GM21723 (cell line): ENCODE data around the gene PHB1.

Source experiments
- ATAC-seq: cut with Tn5 transposase; IDR thresholded peaks from one replicate; pipeline ENCODE4 v1.9.1; 2021; ENCODE audit warnings: mild to moderate bottlenecking, moderate library complexity; ENCODE audit not compliant: unreplicated experiment

The PHB1 gene

DNA sequence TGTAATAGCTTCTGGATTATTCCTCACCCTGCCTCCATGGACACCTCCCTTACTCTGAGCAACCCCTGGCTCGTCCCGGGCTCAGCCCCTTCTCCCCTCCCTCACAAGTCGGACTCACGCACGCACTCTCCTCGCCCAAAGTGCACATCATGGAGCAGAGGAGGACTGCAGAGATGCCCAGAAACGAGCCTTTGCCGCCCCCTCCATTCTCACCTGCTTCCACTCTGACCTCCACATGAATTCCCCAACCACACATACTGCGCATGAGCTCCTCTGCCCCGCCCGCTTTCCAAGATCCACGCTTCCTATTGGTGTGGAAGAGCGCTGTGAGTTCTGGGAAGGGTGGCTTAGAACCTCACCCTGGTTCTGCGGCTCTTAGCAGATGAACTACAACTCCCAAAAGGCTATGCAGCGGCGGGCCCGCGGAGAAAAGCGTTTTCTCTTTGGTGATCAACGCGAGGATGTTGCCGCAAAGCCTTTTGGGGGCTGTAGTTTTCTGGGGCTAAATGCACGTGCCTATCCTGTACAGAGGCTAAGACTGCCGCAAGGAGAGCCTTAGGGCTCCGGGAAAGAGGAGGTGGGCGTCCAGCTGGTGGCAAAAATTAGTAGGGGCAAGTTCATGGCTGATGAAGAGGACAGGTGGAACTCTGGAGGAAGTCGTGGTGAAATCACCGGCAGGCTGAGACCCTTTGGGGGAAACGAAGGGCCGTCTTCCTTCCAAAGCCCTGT, at the start of gene PHB1:
PHB1 (minus strand) TSS at position 261 of the 729 bp plus-strand sequence. CDS start 1,618 bp downstream, outside the sequence.
- ATAC-seq: peak; percentile 98

DNA sequence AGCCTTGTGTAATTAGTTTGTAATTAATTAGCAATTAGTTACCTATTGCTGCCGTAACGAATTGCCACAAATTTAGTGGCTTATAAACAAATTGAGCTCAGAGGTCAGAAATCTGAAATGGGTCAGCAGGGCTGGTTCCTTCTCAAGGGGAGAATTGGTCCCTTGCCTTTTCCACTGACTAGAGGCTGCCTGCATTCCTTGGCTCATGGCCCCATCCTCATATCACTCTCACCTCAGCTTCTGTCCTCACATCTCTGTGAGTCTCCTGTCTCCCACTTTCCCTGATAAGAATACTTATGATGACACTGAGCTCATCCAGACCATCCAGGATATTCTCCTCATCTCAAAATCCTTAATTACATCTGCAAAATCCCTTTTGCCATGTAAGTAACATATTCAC, 49.4 kb upstream of the PHB1 start:
- no peak for ATAC-seq

DNA sequence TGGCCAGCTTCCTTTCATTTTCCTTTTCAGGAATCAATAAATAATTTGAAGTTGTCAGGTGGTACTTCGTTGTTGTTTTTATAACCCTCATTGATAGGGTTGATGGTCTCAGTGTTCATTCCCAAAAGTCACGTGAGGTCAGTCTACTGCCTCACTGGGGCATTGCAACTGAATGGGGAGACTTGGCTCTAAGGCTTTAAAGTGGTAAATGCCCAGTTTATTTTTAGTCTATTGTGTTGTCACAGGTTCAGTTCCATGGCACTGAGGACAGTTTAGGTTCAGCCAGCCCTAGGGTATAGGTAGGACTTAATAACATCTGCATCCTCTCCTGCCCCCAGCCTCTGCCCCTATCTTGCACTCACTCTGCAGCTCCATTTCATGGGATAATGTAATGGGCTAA, 46.9 kb upstream of the PHB1 start:
- no peak for ATAC-seq

DNA sequence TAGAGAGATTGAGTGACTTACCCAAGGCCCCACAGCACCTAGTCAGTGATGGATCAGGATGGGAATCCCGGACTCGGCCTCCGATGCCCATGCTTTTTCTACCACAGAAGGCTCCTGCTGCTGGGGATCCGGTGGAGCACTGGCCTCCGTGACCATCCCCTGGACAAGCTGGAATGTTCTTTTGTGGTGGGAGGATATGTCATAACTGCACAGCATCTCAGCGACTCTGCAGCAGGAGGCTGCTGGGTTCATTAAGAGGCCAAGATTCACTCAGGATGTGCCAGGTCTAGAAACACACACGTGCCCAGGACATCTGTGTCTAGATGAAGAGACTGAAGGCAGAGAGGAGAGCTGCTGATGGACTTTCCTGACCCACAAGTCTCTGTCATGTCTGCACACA, 45.7 kb upstream of the PHB1 start:
- no peak for ATAC-seq

GRCh38 chr17:49459401-49459984, 44.8 kb upstream of the PHB1 start:
- ATAC-seq: no peak

DNA sequence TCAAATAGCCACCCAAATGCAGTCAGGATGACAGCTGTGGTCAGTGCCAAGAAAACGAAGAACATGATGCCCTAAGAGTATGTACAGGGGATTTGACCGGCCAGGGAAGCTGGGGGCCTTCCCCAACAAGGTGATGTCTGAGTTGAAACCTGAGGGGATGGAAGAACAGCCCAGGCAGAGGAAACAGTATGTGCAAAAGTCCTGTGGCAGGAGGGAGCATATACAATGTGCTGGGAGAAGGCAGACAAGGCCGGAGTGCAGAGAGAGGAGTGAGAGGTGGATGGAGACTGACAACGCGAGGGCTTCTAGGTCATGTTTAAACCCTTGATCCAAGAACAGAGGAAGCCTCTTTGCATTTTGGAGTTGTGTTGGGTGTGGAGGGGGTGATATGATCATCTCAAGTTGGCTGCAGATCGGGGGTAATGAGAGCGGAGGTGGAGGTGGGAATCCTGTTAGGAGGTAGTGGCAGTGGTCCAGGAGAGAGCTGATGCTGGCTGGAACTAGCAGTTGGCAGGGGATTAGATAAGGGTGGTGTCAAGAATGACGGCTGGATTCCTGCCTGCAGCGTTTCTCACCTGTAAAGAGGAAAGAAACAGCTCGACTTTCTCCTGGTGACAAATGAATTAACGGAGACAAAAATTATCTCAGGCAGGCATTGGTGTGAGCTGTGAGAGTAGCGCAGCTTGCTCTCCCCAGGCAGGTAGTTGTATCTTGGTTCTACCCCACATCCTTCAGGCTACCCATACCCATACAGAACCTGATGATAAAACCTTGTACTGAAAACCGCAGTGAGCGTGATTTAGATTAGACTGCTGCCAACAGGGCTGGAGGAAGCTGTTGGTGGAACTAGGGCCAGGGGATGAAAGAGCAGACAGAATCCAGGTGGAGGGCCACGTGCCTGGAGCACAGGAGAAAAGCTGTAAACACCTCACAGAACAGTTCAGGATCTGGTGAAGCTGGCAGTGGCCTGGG, 43.2 kb upstream of the PHB1 start:
- no peak for ATAC-seq

DNA sequence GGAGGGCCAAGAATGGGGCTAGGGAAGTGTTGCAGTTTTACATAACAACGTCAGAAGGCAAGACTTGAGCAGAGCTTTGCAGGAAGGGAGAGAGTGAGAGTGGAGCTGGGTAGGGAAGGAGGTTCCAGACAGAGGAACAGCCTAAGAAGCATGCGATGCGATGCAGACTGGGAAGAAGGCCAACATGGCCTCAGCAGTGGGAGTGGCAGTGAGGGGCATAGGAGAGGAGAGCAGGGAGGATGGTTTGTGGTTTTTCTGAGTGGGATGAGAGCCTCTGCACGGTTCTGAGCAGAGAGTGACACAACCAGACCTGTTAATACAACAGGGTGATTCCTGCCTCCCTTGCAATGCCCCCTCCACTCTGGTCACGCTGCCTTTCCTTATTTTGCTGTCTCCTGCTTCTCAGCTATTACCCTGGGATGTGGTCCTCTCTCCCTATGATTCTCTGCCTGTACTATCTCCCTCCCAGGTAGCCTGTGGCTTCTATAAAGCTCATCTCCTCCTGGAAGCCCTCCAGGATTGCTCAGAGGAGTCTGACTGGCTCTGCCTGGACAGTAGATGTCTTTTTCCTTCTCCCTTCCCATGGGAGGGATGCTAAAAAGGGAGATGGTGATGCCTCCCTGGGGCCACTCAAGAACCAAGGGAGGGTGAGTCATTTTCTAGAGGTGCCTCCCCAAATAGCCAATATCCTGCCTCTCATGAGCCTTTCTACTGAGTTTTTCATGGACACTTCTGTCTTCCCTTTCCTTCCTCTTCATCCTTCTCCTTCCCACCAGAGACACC, 41.7 kb upstream of the PHB1 start:
- ATAC-seq: no peak

GRCh38 chr17:49455272-49455861, 40.7 kb upstream of the PHB1 start:
- ATAC-seq: no peak

GRCh38 chr17:49454050-49454449, 39.4 kb upstream of the PHB1 start:
- no peak for ATAC-seq

DNA sequence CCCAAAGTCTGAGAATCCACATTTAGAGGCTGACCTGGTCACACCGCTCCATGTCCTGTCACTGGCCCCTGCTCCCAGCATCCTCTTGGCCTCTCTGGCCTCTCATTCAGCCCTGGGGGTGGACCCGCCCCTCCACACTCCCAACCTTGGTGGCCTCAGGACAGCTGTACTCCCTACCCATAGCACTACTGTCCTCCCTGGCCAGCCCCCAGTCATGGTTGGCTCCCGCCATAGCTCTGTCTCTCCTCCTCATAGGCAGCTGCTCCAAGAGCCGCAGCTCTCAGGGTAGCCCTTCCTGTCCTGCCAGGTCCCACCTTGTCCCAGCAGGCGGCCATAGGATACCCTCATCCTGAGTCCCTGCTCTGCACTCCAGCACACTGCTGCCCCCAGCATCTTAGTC, 38.0 kb upstream of the PHB1 start:
- ATAC-seq: no peak

DNA sequence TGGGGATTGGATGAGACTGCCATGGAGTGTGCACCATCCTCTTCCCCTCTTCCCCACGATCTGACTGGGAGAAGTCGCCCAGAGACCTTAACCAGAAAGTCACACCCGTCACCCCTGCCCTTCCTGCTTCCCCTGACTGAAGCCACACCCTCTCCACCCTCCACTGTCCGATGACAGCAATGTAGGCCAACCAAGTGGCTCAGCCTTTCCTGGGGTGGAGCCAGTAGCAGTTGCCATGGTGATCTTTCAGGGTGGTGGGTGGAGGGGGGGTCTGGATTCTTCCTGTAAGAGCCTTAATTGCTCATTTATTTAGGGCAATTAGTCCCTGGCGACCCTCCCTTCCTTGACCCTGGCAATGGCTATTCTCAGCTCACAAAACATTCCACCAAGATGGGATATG, 37.5 kb upstream of the PHB1 start:
- ATAC-seq: no peak

DNA sequence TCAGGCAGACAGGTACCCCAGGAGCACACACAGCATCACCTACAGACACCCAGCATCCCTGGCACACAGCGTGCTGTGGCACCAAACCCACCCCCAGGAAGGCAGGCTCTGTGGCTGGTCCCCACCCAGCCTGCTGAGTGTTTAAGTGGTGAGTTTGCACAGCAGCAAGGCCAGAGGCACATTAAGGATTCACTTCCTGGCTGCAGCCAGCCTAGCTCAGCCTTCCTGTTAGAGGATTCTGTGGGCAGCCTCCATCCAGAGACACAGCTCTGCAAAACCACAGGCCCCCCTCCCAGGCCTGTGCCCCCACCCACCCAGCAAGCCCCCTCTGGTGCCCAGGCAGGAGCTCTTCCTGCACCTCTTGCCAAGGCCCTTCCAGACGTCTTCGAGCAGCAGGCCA, 36.1 kb upstream of the PHB1 start:
- no peak for ATAC-seq

DNA sequence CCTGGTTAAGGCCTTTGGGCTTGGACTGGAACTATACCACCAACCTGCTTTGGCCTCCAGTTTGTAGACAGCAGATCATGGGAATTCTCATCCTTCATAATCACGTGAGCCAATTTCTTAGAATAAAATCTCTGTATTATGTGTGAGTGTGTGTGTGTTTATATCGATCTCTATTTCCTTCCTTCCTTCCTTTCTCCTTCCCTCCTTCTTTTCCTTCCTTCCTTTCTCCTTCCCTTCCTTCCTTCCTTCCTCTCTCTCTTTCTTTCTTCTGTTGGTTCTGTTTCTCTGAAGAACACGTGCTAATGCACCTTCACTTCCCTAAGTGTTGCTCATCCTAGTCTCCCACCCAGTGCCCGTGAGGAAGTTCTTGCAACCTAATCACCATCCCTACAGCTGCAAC, 35.5 kb upstream of the PHB1 start:
- ATAC-seq: no peak

GRCh38 chr17:49447628-49448302, 33.1 kb upstream of the PHB1 start:
- ATAC-seq: no peak

DNA sequence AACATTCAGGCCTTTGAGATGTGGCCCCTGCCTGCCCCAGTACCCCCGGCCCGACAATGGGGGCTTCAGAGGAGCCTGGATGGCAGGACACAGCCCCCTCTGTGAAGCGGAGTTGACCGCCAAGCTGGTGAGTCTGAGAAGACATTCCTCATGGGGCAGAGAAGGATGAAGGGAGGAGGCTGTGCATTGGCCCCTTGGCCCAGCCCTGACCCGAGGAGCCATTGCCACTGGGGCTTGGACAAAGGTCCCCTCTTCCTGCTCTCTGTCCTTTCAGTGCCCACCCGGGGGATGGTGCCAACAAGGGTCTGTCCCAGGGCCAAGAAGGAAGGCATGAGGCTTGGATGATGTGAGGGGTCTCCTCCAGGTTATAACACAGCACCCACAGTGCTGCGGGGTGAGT, 30.9 kb upstream of the PHB1 start:
- ATAC-seq: no peak

DNA sequence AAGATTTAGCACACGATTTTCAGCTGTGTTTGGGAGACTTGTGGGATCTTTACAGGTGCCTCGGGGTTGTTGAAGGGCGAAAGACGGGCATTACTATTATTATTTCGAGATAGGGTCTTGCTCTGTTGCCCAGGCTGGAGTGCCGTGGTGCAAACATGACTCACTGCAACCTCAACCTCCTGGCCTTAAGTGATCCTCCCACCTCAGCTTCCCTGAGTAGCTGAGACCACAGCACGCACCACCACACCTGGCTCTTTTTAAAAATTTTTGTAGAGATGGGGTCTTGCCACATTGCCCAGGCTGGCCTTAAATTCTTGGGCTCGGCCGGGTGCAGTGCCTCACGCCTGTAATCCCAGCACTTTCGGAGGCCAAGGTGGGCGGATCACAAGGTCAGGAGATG, 29.7 kb upstream of the PHB1 start:
- no peak for ATAC-seq

DNA sequence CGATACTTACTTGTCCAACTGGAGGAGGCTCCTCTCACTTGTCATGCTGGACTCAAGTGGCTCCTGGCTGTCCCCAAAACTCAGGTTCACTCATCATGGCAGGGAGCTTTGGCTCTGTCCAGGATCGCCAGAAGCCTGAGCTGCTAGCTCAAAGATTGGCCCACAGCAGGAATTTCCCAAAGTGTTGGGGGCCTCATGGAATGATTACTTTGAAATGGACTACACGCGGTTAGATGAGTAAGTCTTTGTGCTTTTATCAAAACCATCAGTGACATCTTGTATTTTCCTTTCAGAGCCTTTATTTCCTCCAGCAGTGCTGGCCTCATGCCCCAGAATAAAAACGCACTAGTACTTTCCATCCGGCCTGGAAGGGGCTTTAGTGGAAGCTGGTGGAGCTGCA, 29.2 kb upstream of the PHB1 start:
- ATAC-seq: no peak

GRCh38 chr17:49442041-49442440, 27.4 kb upstream of the PHB1 start:
- ATAC-seq: no peak

GRCh38 chr17:49441578-49441977, 26.9 kb upstream of the PHB1 start:
- ATAC-seq: no peak

GRCh38 chr17:49440581-49440980, 25.9 kb upstream of the PHB1 start:
- no peak for ATAC-seq
